Left colon (tissue), 2 donors: ENCODE measurements around the gene SLC39A9. TPM values are rescaled to one million over a fixed set of nuclear protein-coding genes. Genes with fewer than 3 reads are reported as not detected.
"Not testable (repeated sequence)": the region's sequence is repeated elsewhere in the genome, so short reads cannot be mapped to it uniquely, and the experiment has no call there.

ENCODE experiments used
- ATAC-seq: fragments of 200-7000 bp; cut with Tn5 transposase; one replicate; pipeline ENCODE4 v1.9.1; 2020; ENCODE audit warnings: mild to moderate bottlenecking, moderate library complexity
- DNase-seq, 2 donors: peaks; one replicate each; pipeline ENCODE4 v3.0.0-alpha.2; 2020
- intact Hi-C, 2 donors: fragments of 100-400 bp; cut with DNase I in 1 of 2; cut with micrococcal nuclease in 1 of 2; formaldehyde crosslinking; loops; one replicate each; pipeline versions ENCODE4 v1.11.2 to v1.14.0; 2022; cut with DNase I, micrococcal nuclease
- total RNA-seq, 2 donors: library from RNA; stranded (reverse); fragmentation: NEBNext Ultra II Directional; extraction: Animal tissue kit (Norgen Biotek cat#: 25700); gene quantifications; one replicate each; pipeline ENCODE4 v1.2.1, GENCODE V29; 2021
- donor health status: DM: no; HTN: no; CAD: no.
- donor health status: DM: yes; HTN: yes; CAD: no.

Gene SLC39A9
- total RNA-seq, 2 donors from 2014 or later = 80.7 to 84.5 TPM

GRCh38 chr14:69487226-69487625, 88.7 kb downstream of the SLC39A9 start:
- DNase-seq = no peak
- no peak for ATAC-seq
- intact Hi-C loops = no loop called here

GRCh38 chr14:69487771-69488170, 89.3 kb downstream of the SLC39A9 start:
- ATAC-seq = no peak
- intact Hi-C loops = no loop called here
- no peak for DNase-seq

- no peak for ATAC-seq
- intact Hi-C loops = no loop called here
- DNase-seq = no peak
These were observed 91.0 kb downstream of the SLC39A9 start for GRCh38 chr14:69489495-69489894.

GRCh38 chr14:69490219-69490918, 91.9 kb downstream of the SLC39A9 start:
- intact Hi-C loops = no loop called here
- ATAC-seq = no peak
- DNase-seq = no peak

DNA sequence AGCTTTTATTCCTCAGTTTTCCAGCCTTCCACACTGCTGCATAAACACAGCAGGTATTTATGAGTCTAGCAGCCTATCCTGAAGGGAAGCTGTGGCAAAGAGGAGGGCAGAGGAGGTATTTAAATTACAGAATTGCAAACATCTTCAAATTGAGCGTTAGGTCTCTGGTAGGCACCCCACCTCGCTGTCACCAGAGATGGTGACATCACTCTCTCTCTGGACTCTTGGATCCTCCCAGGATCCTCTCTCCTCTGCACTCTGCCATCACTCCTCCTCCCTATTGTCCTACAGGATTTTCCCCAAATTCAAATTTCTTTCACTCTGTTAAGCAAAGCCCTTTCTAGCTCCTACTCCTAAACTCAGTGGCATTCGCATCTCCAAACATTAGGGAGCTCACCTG, 92.7 kb downstream of the SLC39A9 start:
- no peak for ATAC-seq
- intact Hi-C loops = no loop called here
- DNase-seq = no peak

DNA sequence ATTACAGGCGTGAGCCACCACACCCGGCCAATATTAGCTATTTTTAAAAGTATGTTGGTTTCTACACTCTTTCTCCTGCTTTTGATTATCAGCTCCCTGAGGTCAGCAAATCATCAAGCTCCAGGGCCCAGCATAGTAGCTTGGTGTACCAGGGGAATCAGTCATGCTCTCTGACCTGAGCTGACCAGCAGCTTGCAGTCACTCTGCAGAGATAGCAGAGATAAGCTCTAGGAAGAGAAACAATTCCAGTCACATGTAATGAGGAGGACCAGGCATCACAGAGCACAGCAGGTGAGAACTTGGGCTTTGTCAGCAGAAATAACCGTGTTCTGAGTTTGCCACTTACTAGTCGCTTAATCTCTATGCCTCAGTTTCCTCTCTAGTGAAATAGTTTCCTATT, 94.5 kb downstream of the SLC39A9 start:
- DNase-seq = no peak
- no peak for ATAC-seq
- intact Hi-C loops = no loop called here

DNA sequence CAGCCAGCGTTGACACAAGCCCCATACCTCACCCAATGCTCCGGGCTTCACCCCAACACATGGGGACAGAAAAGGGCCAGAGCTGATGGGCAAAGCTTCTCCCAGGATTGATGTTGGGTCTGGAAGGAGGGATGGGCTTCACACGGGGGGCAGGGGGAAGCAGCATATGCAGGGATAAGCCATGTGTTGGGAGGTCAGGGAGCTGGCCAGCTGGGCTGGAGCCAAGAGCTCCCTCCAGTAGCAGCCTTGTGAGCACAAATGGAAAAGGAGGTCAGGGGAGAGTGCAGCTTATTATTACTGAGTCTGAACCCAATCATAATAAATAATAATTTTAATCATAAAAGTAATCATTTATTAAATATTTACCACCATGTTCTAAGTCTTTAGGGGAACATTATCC, 95.3 kb downstream of the SLC39A9 start:
- intact Hi-C loops = no loop called here
- no peak for ATAC-seq
- no peak for DNase-seq

DNA sequence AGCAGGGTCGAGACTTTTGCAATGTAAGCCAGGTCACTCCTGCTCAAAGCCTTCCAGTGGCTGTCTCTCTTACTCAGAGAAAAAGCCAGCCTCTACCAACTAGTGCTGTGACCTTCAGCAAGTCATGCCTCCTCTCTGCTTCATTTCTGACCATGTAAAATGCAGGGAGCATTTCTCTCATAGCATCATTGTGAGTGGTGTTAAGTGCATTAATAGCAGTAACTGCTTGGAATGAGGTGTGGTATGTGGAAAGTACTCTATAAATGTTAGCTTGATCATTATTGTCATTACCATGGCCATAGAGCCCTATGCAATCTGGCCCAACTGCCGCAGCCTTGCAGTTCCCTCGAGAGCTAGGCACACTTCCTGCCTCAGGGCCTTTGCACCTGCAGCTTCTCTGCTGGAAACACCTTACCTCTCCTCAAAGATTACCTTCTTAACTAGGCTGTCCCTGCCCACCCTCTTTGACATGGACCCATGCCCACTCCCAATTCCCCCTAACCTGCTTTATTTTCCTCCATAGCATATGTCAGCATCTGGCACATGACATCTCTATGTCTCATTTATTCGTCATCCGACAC, 96.9 kb downstream of the SLC39A9 start:
- ATAC-seq = no peak
- intact Hi-C loops = no loop called here
- no peak for DNase-seq

DNA sequence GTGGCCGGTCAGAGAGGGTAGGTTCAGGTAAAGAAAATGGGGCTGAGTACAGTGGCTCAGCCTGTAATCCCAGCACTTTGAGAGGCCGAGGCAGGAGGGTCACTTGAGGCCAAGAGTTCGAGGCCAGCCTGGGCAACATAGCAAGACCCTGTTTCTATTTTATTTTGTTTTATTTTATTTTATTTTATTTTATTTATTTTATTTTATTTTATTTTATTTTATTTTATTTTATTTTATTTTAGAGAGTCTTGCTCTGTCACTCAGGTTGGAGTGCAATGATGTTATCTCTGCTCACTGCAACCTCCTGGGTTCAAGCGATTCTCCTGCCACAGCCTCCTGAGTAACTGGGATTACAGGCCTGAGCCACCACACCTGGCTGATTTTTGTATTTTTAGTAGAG, 99.4 kb downstream of the SLC39A9 start:
- intact Hi-C loops, DNase-seq, ATAC-seq: not testable (repeated sequence)

- intact Hi-C loops, DNase-seq, ATAC-seq: not testable (repeated sequence)
These were observed 99.8 kb downstream of the SLC39A9 start for GRCh38 chr14:69498286-69498685.

DNA sequence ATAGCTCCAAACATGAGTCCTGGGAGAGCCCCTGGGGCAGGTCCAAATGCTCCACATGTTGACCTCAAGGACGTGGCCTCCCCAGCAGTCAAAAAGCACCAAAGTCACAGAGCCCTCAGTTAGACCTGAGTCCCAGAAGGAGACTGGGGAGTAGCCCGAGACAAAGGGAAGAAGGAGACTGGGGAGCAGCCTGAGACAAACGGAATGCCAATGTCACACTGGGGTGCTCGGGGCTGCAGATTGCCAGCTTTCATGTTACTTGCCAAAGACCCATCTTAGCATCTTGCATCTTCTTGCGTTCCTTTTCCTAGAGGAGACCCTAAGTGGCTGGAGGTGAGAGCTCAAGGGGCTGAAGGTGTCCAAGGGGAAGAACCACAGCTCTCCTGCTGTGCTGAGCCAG, 100.9 kb downstream of the SLC39A9 start:
- intact Hi-C loops = no loop called here
- no peak for ATAC-seq

DNA sequence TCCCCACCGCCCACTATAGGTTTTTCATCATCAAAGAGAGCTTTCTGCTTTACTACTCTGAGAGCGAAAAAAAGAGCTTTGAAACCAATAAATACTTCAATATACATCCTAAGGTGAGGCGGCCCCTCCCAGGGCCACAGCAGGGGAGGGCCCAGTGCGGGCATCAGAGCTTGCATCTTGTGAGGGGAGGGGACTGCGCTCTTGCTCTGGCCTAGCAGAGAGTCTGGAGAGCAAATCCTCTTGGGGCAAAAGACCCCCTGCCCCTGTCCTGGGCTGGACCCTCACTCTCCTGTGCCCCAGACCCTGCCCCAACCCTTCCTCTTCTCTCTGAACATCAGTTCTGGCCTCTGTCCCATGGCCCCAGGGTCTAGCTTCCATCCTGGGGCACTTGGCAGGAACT, 101.6 kb downstream of the SLC39A9 start:
- intact Hi-C loops = no loop called here
- no peak for ATAC-seq

More for the DNA sequence above, 100.9 kb downstream of the SLC39A9 start:
- DNase-seq = no peak

DNA sequence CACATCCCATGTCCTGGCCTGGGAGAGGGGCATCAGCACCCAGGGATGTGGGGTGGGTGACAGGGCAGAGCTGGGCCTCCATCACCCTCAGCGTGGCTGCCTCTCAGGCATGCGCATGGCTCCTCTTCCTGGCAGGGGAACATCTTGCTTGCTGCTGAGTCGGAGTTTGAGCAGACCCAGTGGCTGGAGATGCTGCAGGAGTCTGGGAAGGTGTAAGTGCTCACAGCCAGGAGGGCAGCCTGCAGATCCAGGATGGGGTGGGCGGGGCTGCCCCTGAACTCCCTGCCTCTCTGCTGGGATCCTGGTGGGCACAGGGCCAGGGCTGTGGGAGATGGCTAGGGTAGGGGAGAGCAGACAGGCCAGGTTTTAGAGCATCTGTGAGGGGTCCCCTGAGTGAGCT, 102.2 kb downstream of the SLC39A9 start:
- ATAC-seq (no peak), DNase-seq (no peak)
- intact Hi-C loops = no loop called here

More for the DNA sequence above, 101.6 kb downstream of the SLC39A9 start:
- DNase-seq = no peak

GRCh38 chr14:69501423-69501838, 102.9 kb downstream of the SLC39A9 start:
- DNase-seq = peak in 1 of 2 donors; percentile 9
- intact Hi-C loops = no loop called here
- no peak for ATAC-seq

GRCh38 chr14:69504775-69505174, 106.3 kb downstream of the SLC39A9 start:
- DNase-seq = no peak
- ATAC-seq = no peak
- intact Hi-C loops = no loop called here

- ATAC-seq (no peak), DNase-seq (no peak)
- intact Hi-C loops = no loop called here
These were observed 107.1 kb downstream of the SLC39A9 start for GRCh38 chr14:69505338-69506240.

GRCh38 chr14:69506241-69506595, 107.7 kb downstream of the SLC39A9 start:
- intact Hi-C loops = no loop called here
- DNase-seq (no peak), ATAC-seq (no peak)
